HEK293 (cell line): ENCODE results near the gene HDAC8.
A peak's percentile ranks its signal among the peaks of the same experiment; 100 is the strongest.

Experiments
- GLIS1 ChIP-seq: fragments of 450-650 bp; formaldehyde crosslinking; IDR thresholded peaks from 2 replicates; pipeline ENCODE4 v1.5.1; 2016; ENCODE audit warnings: missing biosample characterization, missing genetic modification characterization
- TCF7L2 ChIP-seq: IDR thresholded peaks from 2 replicates; pipeline ENCODE4 v1.6.1; 2011; ENCODE audit warnings: low read depth, mild to moderate bottlenecking, inconsistent platforms, low read length, moderate library complexity, borderline replicate concordance
- TRIM28 ChIP-seq: IDR thresholded peaks from 2 replicates; pipeline ENCODE4 v1.6.1; 2011; ENCODE audit warnings: low read length, control low read depth, borderline replicate concordance
- YY1 ChIP-seq: fragments of 450-650 bp; formaldehyde crosslinking; IDR thresholded peaks from 2 replicates; pipeline ENCODE4 v1.5.1; 2018; ENCODE audit warnings: missing biosample characterization, missing genetic modification characterization
- ZBTB8A ChIP-seq: fragments of 450-650 bp; formaldehyde crosslinking; IDR thresholded peaks from 2 replicates; pipeline ENCODE4 v1.5.1; 2016; ENCODE audit warnings: missing biosample characterization, missing genetic modification characterization
- ZFP3 ChIP-seq: fragments of 450-650 bp; formaldehyde crosslinking; IDR thresholded peaks from 2 replicates; pipeline ENCODE4 v1.5.1; 2016; ENCODE audit warnings: low read depth, missing biosample characterization, missing genetic modification characterization
- ZNF324 ChIP-seq: fragments of 450-650 bp; formaldehyde crosslinking; IDR thresholded peaks from 2 replicates; pipeline ENCODE4 v1.5.1; 2016; ENCODE audit warnings: missing biosample characterization, missing genetic modification characterization
- ZNF626 ChIP-seq: fragments of 450-650 bp; sonication (Bioruptor Pico); formaldehyde crosslinking; IDR thresholded peaks from 2 replicates; pipeline ENCODE4 v1.5.1; 2018; ENCODE audit warnings: missing biosample characterization, missing genetic modification characterization, inconsistent platforms
- ZNF707 ChIP-seq: fragments of 450-650 bp; formaldehyde crosslinking; IDR thresholded peaks from 2 replicates; pipeline ENCODE4 v1.5.1; 2016; ENCODE audit warnings: missing biosample characterization, missing genetic modification characterization
- ZNF776 ChIP-seq: fragments of 450-650 bp; formaldehyde crosslinking; IDR thresholded peaks from 2 replicates; pipeline ENCODE4 v1.5.0; 2017; ENCODE audit warnings: missing biosample characterization, missing genetic modification characterization, borderline replicate concordance
- ZSCAN16 ChIP-seq: fragments of 450-650 bp; formaldehyde crosslinking; IDR thresholded peaks from 2 replicates; pipeline ENCODE4 v1.5.1; 2016; ENCODE audit warnings: missing biosample characterization, missing genetic modification characterization
- TF ChIP-seq, protein P1 (sequence below): fragments of 450-650 bp; formaldehyde crosslinking; IDR thresholded peaks from 2 replicates; pipeline ENCODE4 v1.5.1; 2016; ENCODE audit warnings: missing biosample characterization, missing genetic modification characterization
- TF ChIP-seq, protein P2 (sequence below): fragments of 450-650 bp; formaldehyde crosslinking; IDR thresholded peaks from 2 replicates; pipeline ENCODE4 v1.5.1; 2016; ENCODE audit warnings: missing biosample characterization, missing genetic modification characterization, low read depth
- TF ChIP-seq, protein P3 (sequence below): fragments of 450-650 bp; formaldehyde crosslinking; IDR thresholded peaks from 2 replicates; pipeline ENCODE4 v1.5.1; 2016; ENCODE audit warnings: missing biosample characterization, missing genetic modification characterization

DNA sequence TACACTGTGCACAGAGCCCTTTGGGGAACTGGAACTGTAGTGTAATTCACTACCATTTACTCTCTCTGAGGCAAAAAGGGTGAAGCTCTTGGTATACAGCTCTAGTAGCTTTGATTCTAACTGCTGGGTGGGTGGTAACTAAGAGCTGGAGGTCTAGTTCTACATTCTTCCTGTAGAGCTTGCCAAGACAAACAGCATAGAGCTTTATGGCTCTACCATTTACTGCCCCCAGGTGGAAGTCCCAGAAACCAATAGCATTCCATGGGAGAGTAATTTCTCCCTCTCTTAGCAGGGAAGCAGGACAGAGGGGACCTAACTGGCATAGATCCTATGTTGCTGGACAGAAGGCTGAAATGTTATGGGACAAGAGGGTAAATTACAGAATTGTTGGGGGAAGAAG, 26.7 kb downstream of the HDAC8 start:
- TF ChIP-seq ZSCAN16 (tag by site-specific recombination) (no peak), ZBTB8A (tag by site-specific recombination) (no peak), TCF7L2 (no peak), TRIM28 (no peak), ZNF707 (tag by site-specific recombination) (no peak), GLIS1 (tag by site-specific recombination) (peak; percentile 63; the same call in 1 of the 2 replicates), ZNF776 (tag by site-specific recombination) (no peak), ZFP3 (tag by site-specific recombination) (no peak), ZNF324 (tag by site-specific recombination) (no peak), ZNF626 (no peak), YY1 (tag by site-specific recombination) (no peak)
- TF ChIP-seq, protein P1, sequence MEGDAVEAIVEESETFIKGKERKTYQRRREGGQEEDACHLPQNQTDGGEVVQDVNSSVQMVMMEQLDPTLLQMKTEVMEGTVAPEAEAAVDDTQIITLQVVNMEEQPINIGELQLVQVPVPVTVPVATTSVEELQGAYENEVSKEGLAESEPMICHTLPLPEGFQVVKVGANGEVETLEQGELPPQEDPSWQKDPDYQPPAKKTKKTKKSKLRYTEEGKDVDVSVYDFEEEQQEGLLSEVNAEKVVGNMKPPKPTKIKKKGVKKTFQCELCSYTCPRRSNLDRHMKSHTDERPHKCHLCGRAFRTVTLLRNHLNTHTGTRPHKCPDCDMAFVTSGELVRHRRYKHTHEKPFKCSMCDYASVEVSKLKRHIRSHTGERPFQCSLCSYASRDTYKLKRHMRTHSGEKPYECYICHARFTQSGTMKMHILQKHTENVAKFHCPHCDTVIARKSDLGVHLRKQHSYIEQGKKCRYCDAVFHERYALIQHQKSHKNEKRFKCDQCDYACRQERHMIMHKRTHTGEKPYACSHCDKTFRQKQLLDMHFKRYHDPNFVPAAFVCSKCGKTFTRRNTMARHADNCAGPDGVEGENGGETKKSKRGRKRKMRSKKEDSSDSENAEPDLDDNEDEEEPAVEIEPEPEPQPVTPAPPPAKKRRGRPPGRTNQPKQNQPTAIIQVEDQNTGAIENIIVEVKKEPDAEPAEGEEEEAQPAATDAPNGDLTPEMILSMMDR (tag by site-specific recombination) = no peak
- TF ChIP-seq, protein P2, sequence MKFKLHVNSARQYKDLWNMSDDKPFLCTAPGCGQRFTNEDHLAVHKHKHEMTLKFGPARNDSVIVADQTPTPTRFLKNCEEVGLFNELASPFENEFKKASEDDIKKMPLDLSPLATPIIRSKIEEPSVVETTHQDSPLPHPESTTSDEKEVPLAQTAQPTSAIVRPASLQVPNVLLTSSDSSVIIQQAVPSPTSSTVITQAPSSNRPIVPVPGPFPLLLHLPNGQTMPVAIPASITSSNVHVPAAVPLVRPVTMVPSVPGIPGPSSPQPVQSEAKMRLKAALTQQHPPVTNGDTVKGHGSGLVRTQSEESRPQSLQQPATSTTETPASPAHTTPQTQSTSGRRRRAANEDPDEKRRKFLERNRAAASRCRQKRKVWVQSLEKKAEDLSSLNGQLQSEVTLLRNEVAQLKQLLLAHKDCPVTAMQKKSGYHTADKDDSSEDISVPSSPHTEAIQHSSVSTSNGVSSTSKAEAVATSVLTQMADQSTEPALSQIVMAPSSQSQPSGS = no peak
- TF ChIP-seq, protein P3, sequence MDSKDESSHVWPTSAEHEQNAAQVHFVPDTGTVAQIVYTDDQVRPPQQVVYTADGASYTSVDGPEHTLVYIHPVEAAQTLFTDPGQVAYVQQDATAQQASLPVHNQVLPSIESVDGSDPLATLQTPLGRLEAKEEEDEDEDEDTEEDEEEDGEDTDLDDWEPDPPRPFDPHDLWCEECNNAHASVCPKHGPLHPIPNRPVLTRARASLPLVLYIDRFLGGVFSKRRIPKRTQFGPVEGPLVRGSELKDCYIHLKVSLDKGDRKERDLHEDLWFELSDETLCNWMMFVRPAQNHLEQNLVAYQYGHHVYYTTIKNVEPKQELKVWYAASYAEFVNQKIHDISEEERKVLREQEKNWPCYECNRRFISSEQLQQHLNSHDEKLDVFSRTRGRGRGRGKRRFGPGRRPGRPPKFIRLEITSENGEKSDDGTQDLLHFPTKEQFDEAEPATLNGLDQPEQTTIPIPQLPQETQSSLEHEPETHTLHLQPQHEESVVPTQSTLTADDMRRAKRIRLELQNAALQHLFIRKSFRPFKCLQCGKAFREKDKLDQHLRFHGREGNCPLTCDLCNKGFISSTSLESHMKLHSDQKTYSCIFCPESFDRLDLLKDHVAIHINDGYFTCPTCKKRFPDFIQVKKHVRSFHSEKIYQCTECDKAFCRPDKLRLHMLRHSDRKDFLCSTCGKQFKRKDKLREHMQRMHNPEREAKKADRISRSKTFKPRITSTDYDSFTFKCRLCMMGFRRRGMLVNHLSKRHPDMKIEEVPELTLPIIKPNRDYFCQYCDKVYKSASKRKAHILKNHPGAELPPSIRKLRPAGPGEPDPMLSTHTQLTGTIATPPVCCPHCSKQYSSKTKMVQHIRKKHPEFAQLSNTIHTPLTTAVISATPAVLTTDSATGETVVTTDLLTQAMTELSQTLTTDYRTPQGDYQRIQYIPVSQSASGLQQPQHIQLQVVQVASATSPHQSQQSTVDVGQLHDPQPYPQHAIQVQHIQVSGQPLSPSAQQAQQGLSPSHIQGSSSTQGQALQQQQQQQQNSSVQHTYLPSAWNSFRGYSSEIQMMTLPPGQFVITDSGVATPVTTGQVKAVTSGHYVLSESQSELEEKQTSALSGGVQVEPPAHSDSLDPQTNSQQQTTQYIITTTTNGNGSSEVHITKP (tag by site-specific recombination) = no peak
